ENCODE measurements around the gene CASTOR1. TPM values are rescaled to one million over a fixed set of nuclear protein-coding genes. Genes with fewer than 3 reads are reported as not detected.

Gene CASTOR1
- total RNA-seq, 3 donors from 2014 or later, result 15.5 to 26.6 (median 20.6) TPM

- peak overlapping the region in 1 of 2 donors; percentile 3 for H3K27ac ChIP-seq
- no peak for TF ChIP-seq POLR2AphosphoS5 (IDR thresholded peaks at IDR 0.05)
- TF ChIP-seq POLR2A (IDR thresholded peaks at IDR 0.05), result no peak
- no peak for TF ChIP-seq CTCF (IDR thresholded peaks at IDR 0.05)
- H3K36me3 ChIP-seq, result peaks cover 23% of the 10 kb centered on the region
These were observed 45.9 kb upstream of the CASTOR1 start for GRCh38 chr22:30335236-30335635.

GRCh38 chr22:30334646-30335045 is 45.3 kb upstream of the CASTOR1 start:
- intact Hi-C loops (cut with DNase I; ENCODE audit: low total_unique reads), result no loop called here
- Histone ChIP-seq H3K4me1 (peaks cover 0 to 12% of the 10 kb centered on the region in 2 donors), H3K27ac (peak overlapping the region; percentile 12 to 20), H3K4me3 (no peak overlapping the region), H3K9me3 (no peaks in the 10 kb centered on the region), H3K36me3 (peaks cover 23% of the 10 kb centered on the region), H3K27me3 (no peaks in the 10 kb centered on the region)
- no peak for TF ChIP-seq POLR2A (IDR thresholded peaks at IDR 0.05)
- TF ChIP-seq CTCF (IDR thresholded peaks at IDR 0.05), result no peak
- no peak for TF ChIP-seq POLR2AphosphoS5 (IDR thresholded peaks at IDR 0.05)
- no peak for DNase-seq (ENCODE audit: low spot score in 2 of 2)

More at GRCh38 chr22:30335236-30335635, 45.9 kb upstream of the CASTOR1 start:
- DNase-seq (ENCODE audit: low spot score in 2 of 2), result no peak
- H3K27me3 ChIP-seq, result no peaks in the 10 kb centered on the region
- H3K4me3 ChIP-seq, result no peak overlapping the region
- peaks cover 0 to 12% of the 10 kb centered on the region in 2 donors for H3K4me1 ChIP-seq
- no peaks in the 10 kb centered on the region for H3K9me3 ChIP-seq
- intact Hi-C loops (cut with DNase I; ENCODE audit: low total_unique reads), result no loop called here

GRCh38 chr22:30333707-30334087 is 44.4 kb upstream of the CASTOR1 start:
- Histone ChIP-seq H3K27me3 (no peaks in the 10 kb centered on the region), H3K27ac (no peak overlapping the region), H3K36me3 (peaks cover 23% of the 10 kb centered on the region), H3K4me3 (no peak overlapping the region), H3K9me3 (no peaks in the 10 kb centered on the region), H3K4me1 (peaks cover 0 to 12% of the 10 kb centered on the region in 2 donors)
- intact Hi-C loops (cut with DNase I; ENCODE audit: low total_unique reads), result no loop called here
- no peak for DNase-seq (ENCODE audit: low spot score in 2 of 2)
- TF ChIP-seq POLR2AphosphoS5 (IDR thresholded peaks at IDR 0.05), result no peak
- no peak for TF ChIP-seq POLR2A (IDR thresholded peaks at IDR 0.05)
- no peak for TF ChIP-seq CTCF (IDR thresholded peaks at IDR 0.05)

- Histone ChIP-seq H3K4me1 (peaks cover 0 to 12% of the 10 kb centered on the region in 2 donors), H3K27ac (peak overlapping the region; percentile 49 to 62), H3K9me3 (no peaks in the 10 kb centered on the region), H3K27me3 (no peaks in the 10 kb centered on the region), H3K36me3 (peaks cover 23% of the 10 kb centered on the region), H3K4me3 (no peak overlapping the region)
- no peak for TF ChIP-seq POLR2A (IDR thresholded peaks at IDR 0.05)
- TF ChIP-seq POLR2AphosphoS5 (IDR thresholded peaks at IDR 0.05), result no peak
- TF ChIP-seq CTCF (IDR thresholded peaks at IDR 0.05), result no peak
- no peak for DNase-seq (ENCODE audit: low spot score in 2 of 2)
- intact Hi-C loops (cut with DNase I; ENCODE audit: low total_unique reads), result no loop called here
These were observed 43.8 kb upstream of the CASTOR1 start for GRCh38 chr22:30332994-30333706.

GRCh38 chr22:30332551-30332950 is 43.2 kb upstream of the CASTOR1 start:
- H3K36me3 ChIP-seq, result peaks cover 22% of the 10 kb centered on the region
- DNase-seq (ENCODE audit: low spot score in 2 of 2), result no peak
- no peaks in the 10 kb centered on the region for H3K9me3 ChIP-seq
- peaks cover 0 to 13% of the 10 kb centered on the region in 2 donors for H3K4me1 ChIP-seq
- H3K27me3 ChIP-seq, result no peaks in the 10 kb centered on the region
- TF ChIP-seq POLR2A (IDR thresholded peaks at IDR 0.05), result no peak
- no peak for TF ChIP-seq CTCF (IDR thresholded peaks at IDR 0.05)
- TF ChIP-seq POLR2AphosphoS5 (IDR thresholded peaks at IDR 0.05), result no peak
- H3K27ac ChIP-seq, result peak overlapping the region; percentile 49 to 62
- H3K4me3 ChIP-seq, result no peak overlapping the region
- intact Hi-C loops (cut with DNase I; ENCODE audit: low total_unique reads), result no loop called here

All from breast epithelium (tissue), 4 donors.